Gastrocnemius medialis (tissue), 4 donors: Measurements from ENCODE around the gene RXRA. TPM values are rescaled to one million over a fixed set of nuclear protein-coding genes. Genes with fewer than 3 reads are reported as not detected.

Experiments used
- ATAC-seq, 2 donors: fragments of 150-250 bp; one replicate each; pipeline ENCODE4 v1.9.1; 2016
- DNase-seq, 2 donors: peaks; one replicate each; pipeline ENCODE4 v3.0.0-alpha.2; 2019
- H3K27ac ChIP-seq, 4 donors: fragments of 200-600 bp; sonication (generic); 1 replicate in 1 of 4; 2 replicates in 3 of 4; pipeline ENCODE4 v1.5.1; 2016 to 2018; ENCODE audit warnings: mild to moderate bottlenecking in 2 of 4, moderate library complexity in 1 of 4
- H3K27me3 ChIP-seq, 3 donors: fragments of 200-600 bp; sonication (generic) in 2 of 3; 1 replicate in 1 of 3; 2 replicates in 2 of 3; pipeline versions ENCODE4 v1.5.1 to v1.6.0; 2016 to 2019; ENCODE audit warnings: mild to moderate bottlenecking in 1 of 3, moderate library complexity in 1 of 3
- H3K36me3 ChIP-seq, 2 donors: fragments of 200-600 bp; sonication (generic) in 1 of 2; one replicate each; pipeline ENCODE4 v1.5.1; 2017 to 2018
- H3K4me1 ChIP-seq, 2 donors: fragments of 200-600 bp; sonication (generic) in 1 of 2; one replicate each; pipeline ENCODE4 v1.5.1; 2016 to 2017; ENCODE audit warnings: mild to moderate bottlenecking in 2 of 2
- H3K4me3 ChIP-seq, 4 donors: fragments of 200-600 bp; sonication (generic) in 3 of 4; 1 replicate in 1 of 4; 2 replicates in 3 of 4; pipeline ENCODE4 v1.5.1; 2016 to 2019; ENCODE audit warnings: mild to moderate bottlenecking in 2 of 4
- H3K9me3 ChIP-seq, 3 donors: fragments of 200-600 bp; sonication (generic) in 2 of 3; 1 replicate in 1 of 3; 2 replicates in 2 of 3; pipeline ENCODE4 v1.5.1; 2016 to 2019
- CTCF ChIP-seq, 5 experiments: fragments of 450-650 bp in 3 of 5; fragments of 200-600 bp in 2 of 5; sonication (generic) in 2 of 5; IDR thresholded peaks in 4 of 5; conservative IDR thresholded peaks in 1 of 5; 1 replicate in 4 of 5; 2 replicates in 1 of 5; pipeline ENCODE4 v1.5.1; 2016 to 2019; ENCODE audit warnings: antibody characterized with exemption in 5 of 5, mild to moderate bottlenecking in 3 of 5, moderate library complexity in 3 of 5
- POLR2A ChIP-seq, 2 donors: fragments of 450-650 bp; IDR thresholded peaks; one replicate each; pipeline ENCODE4 v1.6.1; 2017; ENCODE audit warnings: antibody characterized with exemption in 2 of 2, mild to moderate bottlenecking in 2 of 2, moderate library complexity in 2 of 2
- in situ Hi-C, 4 donors: fragments of 200-750 bp; cut with MboI; loops; one replicate each; pipeline versions ENCODE4 v1.15.0 to v1.8.0; 2017; ENCODE audit warnings: low sequenced_read_pairs in 4 of 4
- intact Hi-C: fragments of 100-400 bp; cut with DNase I; formaldehyde crosslinking; loops from one replicate; pipeline ENCODE4 v1.15.1; 2023; ENCODE audit warnings: low total_unique reads
- total RNA-seq, 4 donors: library from RNA; depleted of rRNA; stranded (reverse); fragments of >200 nt; gene quantifications; one replicate each; pipeline versions ENCODE4 v1.1.0 to v1.2.3, GENCODE V29; 2016

Gene RXRA
- total RNA-seq, 4 donors from 2014 or later: 70.8 to 224 (median 160) TPM

- Histone ChIP-seq H3K9me3 (no peaks in the 10 kb centered on the region), H3K27me3 (peaks cover 0 to 2% (median 0%) of the 10 kb centered on the region in 3 donors), H3K4me3 (no peak overlapping the region), H3K4me1 (no peaks in the 10 kb centered on the region), H3K36me3 (no peaks in the 10 kb centered on the region), H3K27ac (no peak overlapping the region)
- in situ Hi-C loops: loop anchor here in 1 of 4 donors (25.0 kb wide), 1 partner anchor 128 kb away; no protein-coding TSS in a partner anchor
- DNase-seq (no peak), ATAC-seq (peak in 1 of 2 donors; percentile 57)
- intact Hi-C loops: no loop called here
- TF ChIP-seq CTCF (IDR thresholded peaks at IDR 0.05 in 4 of 5, conservative IDR thresholded peaks at IDR 0.05 in 1 of 5) (no peak), POLR2A (IDR thresholded peaks at IDR 0.05) (no peak)
Observed at GRCh38 chr9:134314950-134315715, 11.1 kb upstream of the RXRA start.

- intact Hi-C loops: no loop called here
- Histone ChIP-seq H3K4me1 (no peaks in the 10 kb centered on the region), H3K4me3 (no peak overlapping the region), H3K36me3 (no peaks in the 10 kb centered on the region), H3K27me3 (peaks cover 0 to 2% (median 0%) of the 10 kb centered on the region in 3 donors), H3K9me3 (no peaks in the 10 kb centered on the region), H3K27ac (no peak overlapping the region)
- TF ChIP-seq POLR2A (IDR thresholded peaks at IDR 0.05) (no peak), CTCF (IDR thresholded peaks at IDR 0.05 in 4 of 5, conservative IDR thresholded peaks at IDR 0.05 in 1 of 5) (no peak)
- DNase-seq (no peak), ATAC-seq (no peak)
- in situ Hi-C loops: loop anchor here in 1 of 4 donors (25.0 kb wide), 1 partner anchor 129 kb away; no protein-coding TSS in a partner anchor
Observed at GRCh38 chr9:134315716-134316448, 10.4 kb upstream of the RXRA start.

GRCh38 chr9:134316449-134317160 lies 9.7 kb upstream of the RXRA start:
- H3K4me3 ChIP-seq: no peak overlapping the region
- H3K9me3 ChIP-seq: no peaks in the 10 kb centered on the region
- in situ Hi-C loops (loop anchor here in 1 of 4 donors (25.0 kb wide), 1 partner anchor 129 kb away; no protein-coding TSS in a partner anchor), intact Hi-C loops (no loop called here)
- H3K27me3 ChIP-seq: peaks cover 0 to 1% (median 0%) of the 10 kb centered on the region in 3 donors
- no peak for ATAC-seq
- H3K4me1 ChIP-seq: no peaks in the 10 kb centered on the region
- TF ChIP-seq POLR2A (IDR thresholded peaks at IDR 0.05): no peak
- no peak for TF ChIP-seq CTCF (IDR thresholded peaks at IDR 0.05 in 4 of 5, conservative IDR thresholded peaks at IDR 0.05 in 1 of 5)
- H3K27ac ChIP-seq: no peak overlapping the region
- DNase-seq: no peak
- no peaks in the 10 kb centered on the region for H3K36me3 ChIP-seq

DNA sequence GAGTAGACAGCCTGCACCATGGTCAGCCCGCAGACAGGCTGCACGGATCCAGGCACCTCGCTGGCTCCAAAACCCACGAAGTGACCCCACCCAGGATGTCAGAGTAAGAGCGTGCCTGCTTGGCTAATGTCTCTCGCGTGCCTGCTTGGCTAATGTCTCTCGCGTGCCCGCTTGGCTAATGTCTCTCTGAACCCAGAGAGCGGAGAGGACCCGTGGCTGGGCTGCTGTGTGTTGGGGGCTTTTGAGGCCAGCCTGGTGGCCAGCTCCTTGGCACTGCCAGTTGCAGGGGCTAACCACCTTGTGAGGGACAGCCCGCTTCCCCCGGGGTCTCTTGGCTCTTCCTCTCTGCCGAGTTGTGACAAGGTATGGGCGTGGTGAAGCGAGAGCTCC lies 8.9 kb upstream of the RXRA start:
- TF ChIP-seq POLR2A (IDR thresholded peaks at IDR 0.05) (no peak), CTCF (IDR thresholded peaks at IDR 0.05 in 4 of 5, conservative IDR thresholded peaks at IDR 0.05 in 1 of 5) (no peak)
- ATAC-seq: no peak

More for the DNA sequence above, 8.9 kb upstream of the RXRA start:
- Histone ChIP-seq H3K9me3 (no peaks in the 10 kb centered on the region), H3K27ac (no peak overlapping the region), H3K4me3 (no peak overlapping the region), H3K4me1 (no peaks in the 10 kb centered on the region), H3K36me3 (no peaks in the 10 kb centered on the region), H3K27me3 (no peaks in the 10 kb centered on the region)
- in situ Hi-C loops (loop anchor here in 1 of 4 donors (25.0 kb wide), 1 partner anchor 130 kb away; no protein-coding TSS in a partner anchor), intact Hi-C loops (no loop called here)
- no peak for DNase-seq
